ENCODE results near the gene PLPP7.

Gene PLPP7

DNA sequence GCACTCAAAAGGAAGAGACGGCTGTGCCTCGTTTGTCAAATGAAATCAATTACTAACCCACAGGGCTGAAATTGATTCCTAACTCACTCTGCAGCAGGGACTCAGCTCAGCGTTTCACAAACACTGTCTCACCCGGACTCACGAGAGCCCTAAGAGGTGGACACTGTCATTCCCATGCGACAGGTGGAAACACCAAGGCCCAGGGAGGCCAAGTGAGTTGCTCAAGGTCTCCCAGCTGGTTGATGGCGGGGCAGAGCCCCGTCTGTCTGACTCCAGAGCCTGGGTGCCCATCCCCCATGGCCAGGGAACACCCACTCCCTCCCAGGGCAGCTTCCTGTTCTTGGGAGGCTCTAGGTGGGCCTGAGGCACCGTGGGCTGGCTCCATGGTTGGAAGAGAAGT is 1.3 kb upstream of the PLPP7 start:
- TF ChIP-seq CTCF (conservative IDR thresholded peaks at IDR 0.05), result no peak
- H3K27ac ChIP-seq, result no peak overlapping the region

- H3K27ac ChIP-seq, result no peak overlapping the region
- TF ChIP-seq CTCF (conservative IDR thresholded peaks at IDR 0.05), result no peak
These were observed 678 bp downstream of the PLPP7 start for GRCh38 chr9:131290036-131290766.

GRCh38 chr9:131290767-131291370 is 1.3 kb downstream of the PLPP7 start:
- no peak for TF ChIP-seq CTCF (conservative IDR thresholded peaks at IDR 0.05)
- no peak overlapping the region for H3K27ac ChIP-seq

DNA sequence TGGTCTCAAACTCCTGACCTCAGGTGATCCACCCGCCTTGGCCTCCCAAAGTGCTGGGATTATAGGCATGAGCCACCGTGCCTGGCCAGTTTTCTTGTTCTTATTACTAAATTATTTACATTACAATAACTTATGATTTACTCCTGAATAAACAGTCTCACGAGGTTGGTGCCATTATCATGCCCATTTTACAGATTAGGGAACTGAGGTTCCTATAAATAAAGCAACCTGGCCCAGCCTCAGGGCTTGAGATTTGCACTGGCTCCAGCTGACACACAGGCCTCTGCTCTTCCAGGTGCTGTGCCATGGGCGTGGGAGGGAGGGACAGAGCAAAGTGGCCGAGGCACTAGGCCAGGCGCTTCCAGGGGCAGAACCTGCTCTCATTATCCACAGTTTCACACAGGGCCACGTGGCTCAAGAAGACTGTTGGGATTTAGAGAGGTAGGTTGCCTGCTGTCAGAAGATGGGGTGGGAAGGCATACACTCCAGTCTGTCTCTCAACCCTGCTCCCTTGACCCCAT is 2.3 kb downstream of the PLPP7 start:
- no peak overlapping the region for H3K27ac ChIP-seq
- TF ChIP-seq CTCF (conservative IDR thresholded peaks at IDR 0.05), result no peak

DNA sequence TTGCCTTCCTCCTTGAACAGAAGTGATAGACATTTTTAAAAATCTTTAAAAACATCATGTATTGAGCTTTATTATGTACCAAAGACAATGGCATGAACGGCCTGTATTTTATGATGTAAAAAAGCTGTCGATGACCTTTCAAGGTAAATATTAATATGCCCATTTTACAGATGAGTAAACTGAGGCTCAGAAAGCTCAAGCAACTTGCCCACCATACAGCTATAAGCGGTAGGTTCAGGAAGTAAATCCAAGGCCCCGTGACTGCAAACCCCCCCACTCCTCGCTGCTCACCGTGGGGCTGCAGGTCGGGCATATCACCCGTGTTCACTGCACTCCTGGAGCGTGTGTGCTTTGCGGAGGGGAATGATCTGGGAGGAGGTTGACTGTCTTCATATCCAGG is 3.4 kb downstream of the PLPP7 start:
- no peak overlapping the region for H3K27ac ChIP-seq
- no peak for TF ChIP-seq CTCF (conservative IDR thresholded peaks at IDR 0.05)

DNA sequence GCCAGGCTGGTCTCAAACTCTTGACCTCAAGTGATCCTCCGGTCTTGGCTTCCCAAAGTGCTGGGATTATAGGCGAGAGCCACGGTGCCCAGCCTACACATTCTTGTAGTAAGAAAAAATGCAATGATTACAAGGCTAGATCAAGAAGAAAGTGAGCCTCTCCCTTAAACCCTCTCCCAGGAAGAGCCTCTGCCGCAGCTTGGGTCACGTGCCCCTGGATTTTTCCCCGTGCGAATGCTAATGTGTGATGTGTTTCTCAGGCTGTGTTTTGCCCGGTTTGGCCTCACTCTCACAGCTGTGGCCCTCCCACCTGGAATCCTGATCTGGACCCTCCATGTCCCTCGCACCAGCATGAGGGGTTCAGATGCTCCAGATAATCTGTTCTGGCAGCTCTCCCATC is 6.9 kb downstream of the PLPP7 start:
- no peak overlapping the region for H3K27ac ChIP-seq

More for the DNA sequence above, 6.9 kb downstream of the PLPP7 start:
- TF ChIP-seq CTCF (conservative IDR thresholded peaks at IDR 0.05), result no peak
